GM13976 (cell line): Measurements from ENCODE around the gene PLCG2.

Source experiments
- DNase-seq: peaks from one replicate; pipeline ENCODE4 v3.0.0; 2012; ENCODE audit warnings: low spot score
- CTCF ChIP-seq: IDR thresholded peaks from 2 replicates; pipeline ENCODE4 v1.5.1; 2012; ENCODE audit warnings: borderline replicate concordance, mild to moderate bottlenecking; ENCODE audit not compliant: insufficient read depth; ENCODE audit errors: extremely low read depth, missing control alignments, control extremely low read depth
- in situ Hi-C: fragments of 300-500 bp; cut with MboI; formaldehyde crosslinking; loops from one replicate; pipeline ENCODE4 v1.12.0; 2022; ENCODE audit warnings: low sequenced_read_pairs, mixed read lengths, inconsistent platforms; ENCODE audit not compliant: unreplicated experiment

PLCG2 gene

GRCh38 chr16:81778861-81779535 lies at the start of gene PLCG2:
PLCG2 (plus strand) TSS chr16:81779291; CDS start chr16:81785990, 6,699 bp downstream.
- DNase-seq, result peak; percentile 94
- in situ Hi-C loops, result no loop called here
- no peak for TF ChIP-seq CTCF

- in situ Hi-C loops, result loop anchor here (10.0 kb wide), 3 partner anchors 105 to 365 kb away; no protein-coding TSS in a partner anchor
- DNase-seq, result no peak
- TF ChIP-seq CTCF, result no peak
Measured at GRCh38 chr16:81729451-81729850, 49.6 kb upstream of the PLCG2 start.

- peak; percentile 63 for TF ChIP-seq CTCF
- in situ Hi-C loops, result no loop called here
- DNase-seq, result peak; percentile 84
Measured at GRCh38 chr16:81730090-81731051, 48.7 kb upstream of the PLCG2 start.

GRCh38 chr16:81731649-81732048 lies 47.4 kb upstream of the PLCG2 start:
- in situ Hi-C loops, result no loop called here
- DNase-seq, result no peak
- no peak for TF ChIP-seq CTCF

- TF ChIP-seq CTCF, result no peak
- DNase-seq, result no peak
- in situ Hi-C loops, result no loop called here
Measured at GRCh38 chr16:81732699-81733098, 46.4 kb upstream of the PLCG2 start.

- no peak for DNase-seq
- TF ChIP-seq CTCF, result no peak
- in situ Hi-C loops, result no loop called here
Measured at GRCh38 chr16:81733295-81733694, 45.8 kb upstream of the PLCG2 start.
